ENCODE measurements around the gene PRKCE.

PRKCE gene

GRCh38 chr2:46174345-46175170, 523.1 kb downstream of the PRKCE start:
- H3K36me3 ChIP-seq = no peaks in the 10 kb centered on the region; the same call in 1 of the 2 replicates
- no peak for DNase-seq
- H3K4me3 ChIP-seq (ENCODE audit: low read depth, low read length) = no peak overlapping the region
- H3K4me1 ChIP-seq = peaks cover 13% of the 10 kb centered on the region; the same call in 1 of the 2 replicates
- TF ChIP-seq, protein P1, sequence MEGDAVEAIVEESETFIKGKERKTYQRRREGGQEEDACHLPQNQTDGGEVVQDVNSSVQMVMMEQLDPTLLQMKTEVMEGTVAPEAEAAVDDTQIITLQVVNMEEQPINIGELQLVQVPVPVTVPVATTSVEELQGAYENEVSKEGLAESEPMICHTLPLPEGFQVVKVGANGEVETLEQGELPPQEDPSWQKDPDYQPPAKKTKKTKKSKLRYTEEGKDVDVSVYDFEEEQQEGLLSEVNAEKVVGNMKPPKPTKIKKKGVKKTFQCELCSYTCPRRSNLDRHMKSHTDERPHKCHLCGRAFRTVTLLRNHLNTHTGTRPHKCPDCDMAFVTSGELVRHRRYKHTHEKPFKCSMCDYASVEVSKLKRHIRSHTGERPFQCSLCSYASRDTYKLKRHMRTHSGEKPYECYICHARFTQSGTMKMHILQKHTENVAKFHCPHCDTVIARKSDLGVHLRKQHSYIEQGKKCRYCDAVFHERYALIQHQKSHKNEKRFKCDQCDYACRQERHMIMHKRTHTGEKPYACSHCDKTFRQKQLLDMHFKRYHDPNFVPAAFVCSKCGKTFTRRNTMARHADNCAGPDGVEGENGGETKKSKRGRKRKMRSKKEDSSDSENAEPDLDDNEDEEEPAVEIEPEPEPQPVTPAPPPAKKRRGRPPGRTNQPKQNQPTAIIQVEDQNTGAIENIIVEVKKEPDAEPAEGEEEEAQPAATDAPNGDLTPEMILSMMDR (IDR thresholded peaks at IDR 0.05; ENCODE audit: low read depth, low read length) = no peak
- no peaks in the 10 kb centered on the region for H3K9me3 ChIP-seq
- no peaks in the 10 kb centered on the region for H3K27me3 ChIP-seq

- no peak for DNase-seq
- Histone ChIP-seq H3K4me1 (peaks cover 4% of the 10 kb centered on the region; the same call in 1 of the 2 replicates), H3K9me3 (no peaks in the 10 kb centered on the region), H3K36me3 (no peaks in the 10 kb centered on the region; the same call in none of the 2 replicates), H3K27me3 (no peaks in the 10 kb centered on the region), H3K4me3 (ENCODE audit: low read depth, low read length) (no peak overlapping the region)
- TF ChIP-seq, protein P1 (IDR thresholded peaks at IDR 0.05; ENCODE audit: low read depth, low read length) = no peak
Observed at GRCh38 chr2:46175419-46175818, 523.9 kb downstream of the PRKCE start.

DNA sequence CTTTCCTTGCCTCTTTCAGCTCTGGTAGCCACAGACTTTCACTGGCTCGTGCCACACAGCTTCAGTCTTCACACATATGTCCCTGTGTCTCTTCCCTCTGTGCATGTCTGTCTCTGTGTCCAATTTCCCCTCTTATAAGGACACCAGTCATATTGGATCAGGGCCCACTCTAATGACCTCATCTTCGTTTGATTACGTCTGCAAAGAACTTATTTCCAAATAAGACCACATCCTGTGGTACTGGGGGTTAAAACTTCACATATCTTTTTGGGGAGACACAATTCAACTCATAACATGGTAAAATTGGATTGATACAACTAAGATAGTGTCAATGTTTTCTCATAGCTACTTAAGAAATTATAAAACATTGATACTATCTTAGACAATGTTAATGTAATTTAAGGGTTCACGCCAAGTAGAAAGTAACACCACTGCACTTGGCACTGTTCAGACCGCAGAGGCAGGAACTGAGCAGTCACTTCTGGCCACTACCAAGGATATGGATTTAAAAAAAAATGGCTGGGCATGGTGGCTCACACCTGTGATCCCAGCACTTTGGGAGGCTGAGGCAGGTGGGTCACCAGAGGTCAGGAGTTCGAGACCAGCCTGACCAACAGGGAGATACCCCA, 526.1 kb downstream of the PRKCE start:
- H3K27me3 ChIP-seq = no peaks in the 10 kb centered on the region
- no peaks in the 10 kb centered on the region for H3K9me3 ChIP-seq
- no peak for DNase-seq
- H3K36me3 ChIP-seq = no peaks in the 10 kb centered on the region; the same call in 1 of the 2 replicates
- no peak overlapping the region for H3K4me3 ChIP-seq (ENCODE audit: low read depth, low read length)
- H3K4me1 ChIP-seq = no peaks in the 10 kb centered on the region
- TF ChIP-seq, protein P1 (IDR thresholded peaks at IDR 0.05; ENCODE audit: low read depth, low read length) = no peak

DNA sequence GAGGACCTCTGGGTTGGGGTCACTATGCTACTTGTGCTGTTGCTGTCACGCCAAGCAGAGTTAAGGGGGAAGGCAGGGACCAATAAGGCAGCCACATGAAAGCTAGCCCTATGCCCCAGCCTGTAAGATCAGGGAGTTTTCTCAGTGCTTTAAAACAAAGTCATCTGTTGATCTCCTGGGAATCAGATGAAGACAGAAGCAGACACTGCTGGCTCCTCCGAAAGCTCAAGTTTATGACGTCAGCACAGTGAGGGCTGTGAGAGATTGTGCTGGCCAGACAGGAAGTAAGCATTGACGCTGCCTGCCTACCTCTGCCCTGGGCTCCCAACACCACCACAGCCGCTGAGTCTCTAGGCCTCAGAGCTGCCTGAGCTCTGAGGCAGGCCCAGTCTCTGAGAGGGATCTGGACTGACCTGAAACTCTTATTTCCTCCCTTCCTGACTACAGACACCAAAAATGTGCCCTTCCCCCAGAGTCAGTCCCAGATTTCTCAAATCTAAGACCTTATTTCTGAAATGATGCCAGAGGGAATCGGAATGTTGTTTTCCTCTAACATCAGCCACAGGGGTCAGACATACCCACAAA, 527.7 kb downstream of the PRKCE start:
- TF ChIP-seq, protein P1 (IDR thresholded peaks at IDR 0.05; ENCODE audit: low read depth, low read length) = no peak
- Histone ChIP-seq H3K4me1 (no peaks in the 10 kb centered on the region), H3K36me3 (peaks cover under 1% of the 10 kb centered on the region; the same call in 1 of the 2 replicates), H3K9me3 (no peaks in the 10 kb centered on the region), H3K4me3 (ENCODE audit: low read depth, low read length) (no peak overlapping the region), H3K27me3 (no peaks in the 10 kb centered on the region)
- peak; percentile 32 for DNase-seq

- Histone ChIP-seq H3K36me3 (peaks cover 10% of the 10 kb centered on the region), H3K9me3 (no peaks in the 10 kb centered on the region), H3K4me3 (ENCODE audit: low read depth, low read length) (no peak overlapping the region), H3K27me3 (no peaks in the 10 kb centered on the region), H3K4me1 (no peaks in the 10 kb centered on the region)
- TF ChIP-seq, protein P1 (IDR thresholded peaks at IDR 0.05; ENCODE audit: low read depth, low read length) = no peak
- no peak for DNase-seq
Observed at GRCh38 chr2:46180189-46180588, 528.7 kb downstream of the PRKCE start.

All from BE2C (cell line).